GM10847 (cell line): Measurements from ENCODE around the gene CST5.

Experiments used
- POLR2A ChIP-seq: IDR thresholded peaks from 2 replicates; pipeline ENCODE4 v1.6.1; 2011; ENCODE audit not compliant: insufficient read length; ENCODE audit errors: extremely low read depth

The CST5 gene

GRCh38 chr20:23872065-23872464 lies 7.5 kb downstream of the CST5 start:
- TF ChIP-seq POLR2A, result no peak

- no peak for TF ChIP-seq POLR2A
Measured at GRCh38 chr20:23870461-23870860, 9.1 kb downstream of the CST5 start.

GRCh38 chr20:23869520-23869919 lies 10.0 kb downstream of the CST5 start:
- no peak for TF ChIP-seq POLR2A

GRCh38 chr20:23868321-23868720 lies 11.2 kb downstream of the CST5 start:
- TF ChIP-seq POLR2A, result no peak

GRCh38 chr20:23867152-23867776 lies 12.3 kb downstream of the CST5 start:
- no peak for TF ChIP-seq POLR2A

- TF ChIP-seq POLR2A, result no peak
Measured at GRCh38 chr20:23857962-23858595, 21.5 kb downstream of the CST5 start.

- no peak for TF ChIP-seq POLR2A
Measured at GRCh38 chr20:23856736-23857135, 22.8 kb downstream of the CST5 start.

GRCh38 chr20:23856226-23856625 lies 23.3 kb downstream of the CST5 start:
- no peak for TF ChIP-seq POLR2A

- TF ChIP-seq POLR2A, result no peak
Measured at GRCh38 chr20:23841693-23842092, 37.9 kb downstream of the CST5 start.

GRCh38 chr20:23835716-23836115 lies 43.8 kb downstream of the CST5 start:
- no peak for TF ChIP-seq POLR2A

- TF ChIP-seq POLR2A, result no peak
Measured at GRCh38 chr20:23832775-23833513, 46.6 kb downstream of the CST5 start.

- TF ChIP-seq POLR2A, result no peak
Measured at GRCh38 chr20:23826541-23827021, 53.0 kb downstream of the CST5 start, which contains the start of gene CST2. Gene CST2, minus strand, starts transcription at chr20:23826729. Its CDS starts 69 bp downstream, at chr20:23826660.
